ENCODE data around the gene CTBP2.
A peak's percentile ranks its signal among the peaks of the same experiment; 100 is the strongest.

CTBP2 gene

DNA sequence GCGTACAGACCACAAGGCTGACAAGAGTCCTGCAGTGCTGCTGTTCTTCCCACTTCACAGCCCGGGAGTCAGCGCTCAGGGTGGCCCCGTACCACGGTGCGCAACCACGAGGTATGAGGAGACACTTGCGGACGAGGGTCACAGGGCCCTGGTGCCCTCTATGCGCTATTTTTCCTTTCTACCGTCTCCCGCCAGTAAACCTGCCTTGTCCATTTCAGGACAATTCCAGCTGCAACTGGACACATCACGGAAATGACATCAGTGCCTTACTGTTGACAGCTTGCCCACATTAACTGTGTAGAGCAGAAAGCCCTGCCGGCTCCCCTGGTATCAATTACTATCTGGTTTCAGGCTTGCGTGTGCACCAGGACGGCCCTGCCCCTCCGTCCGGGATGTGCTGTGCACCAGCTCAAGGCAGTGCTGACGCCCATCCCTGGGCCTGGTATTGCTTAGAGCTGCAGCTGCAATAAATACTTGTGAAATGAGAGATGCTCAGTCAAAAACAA is 153.4 kb downstream of the CTBP2 start:
- DNase-seq: peak in 7 of 14 donors; percentile 26 to 67 (median 50)

DNA sequence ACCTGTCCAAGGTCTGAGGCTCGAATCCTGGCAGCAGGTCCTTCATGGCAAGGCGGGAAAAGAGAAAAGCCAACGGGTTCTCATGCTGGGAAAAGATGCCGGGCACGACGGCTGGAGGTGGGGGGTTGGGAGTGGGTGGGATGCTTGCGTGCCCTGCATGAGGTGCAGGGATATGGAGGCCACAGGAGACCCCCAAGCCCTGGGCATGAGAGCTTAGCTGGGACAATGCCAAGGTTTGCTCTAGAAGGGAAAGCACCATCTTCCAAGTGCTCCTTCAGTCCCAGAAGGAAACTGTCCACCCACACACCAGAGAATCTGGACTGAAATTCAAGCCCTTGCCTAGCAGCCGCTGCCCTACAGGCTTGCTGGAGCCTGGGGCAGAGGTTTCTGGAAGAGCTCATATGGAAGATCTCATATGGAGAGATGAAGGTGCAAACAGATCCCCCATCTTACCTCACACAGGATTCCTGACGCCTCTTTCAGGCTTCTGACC is 154.1 kb downstream of the CTBP2 start:
- DNase-seq: no peak

DNA sequence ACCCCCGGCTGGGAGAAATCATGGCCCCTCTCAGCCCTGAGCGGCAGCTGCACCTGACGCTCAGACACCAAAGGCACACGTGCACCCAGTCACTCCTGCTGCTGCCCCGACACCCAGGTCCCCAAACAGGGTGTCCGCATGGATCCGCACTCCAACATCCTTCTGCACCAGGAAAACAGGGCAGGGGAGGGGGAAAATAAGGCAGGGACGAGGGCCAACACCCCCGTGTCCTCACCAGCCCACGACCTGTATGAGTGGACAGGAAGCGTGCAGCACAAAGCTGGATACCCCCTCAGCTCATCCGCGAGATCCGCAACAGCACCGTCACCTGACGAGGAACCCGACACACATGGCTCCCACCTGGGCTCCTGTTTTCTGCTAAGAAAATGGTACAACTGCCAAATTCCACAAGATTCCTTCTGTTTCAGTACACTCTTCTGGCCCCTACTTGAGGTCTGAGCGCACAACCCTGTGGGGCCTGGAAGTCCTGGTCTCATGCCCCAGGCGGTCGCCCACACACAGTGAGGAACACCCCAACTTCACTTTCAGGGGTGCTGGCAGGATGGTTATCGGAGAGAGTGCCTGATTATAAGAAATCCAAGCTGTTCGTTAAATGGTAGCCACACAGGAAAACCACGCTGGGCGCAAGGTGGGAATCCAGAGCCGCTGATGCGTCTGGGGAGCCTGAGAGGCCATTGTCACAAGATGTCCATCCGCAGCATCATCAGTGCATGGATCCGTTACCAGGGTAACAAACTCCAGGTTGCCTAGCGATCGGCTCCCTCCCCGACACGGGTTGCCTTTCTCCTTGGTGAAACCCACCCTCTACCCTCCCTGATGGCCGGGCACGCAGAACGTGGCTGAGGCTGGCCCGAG is 154.8 kb downstream of the CTBP2 start:
- DNase-seq: no peak

DNA sequence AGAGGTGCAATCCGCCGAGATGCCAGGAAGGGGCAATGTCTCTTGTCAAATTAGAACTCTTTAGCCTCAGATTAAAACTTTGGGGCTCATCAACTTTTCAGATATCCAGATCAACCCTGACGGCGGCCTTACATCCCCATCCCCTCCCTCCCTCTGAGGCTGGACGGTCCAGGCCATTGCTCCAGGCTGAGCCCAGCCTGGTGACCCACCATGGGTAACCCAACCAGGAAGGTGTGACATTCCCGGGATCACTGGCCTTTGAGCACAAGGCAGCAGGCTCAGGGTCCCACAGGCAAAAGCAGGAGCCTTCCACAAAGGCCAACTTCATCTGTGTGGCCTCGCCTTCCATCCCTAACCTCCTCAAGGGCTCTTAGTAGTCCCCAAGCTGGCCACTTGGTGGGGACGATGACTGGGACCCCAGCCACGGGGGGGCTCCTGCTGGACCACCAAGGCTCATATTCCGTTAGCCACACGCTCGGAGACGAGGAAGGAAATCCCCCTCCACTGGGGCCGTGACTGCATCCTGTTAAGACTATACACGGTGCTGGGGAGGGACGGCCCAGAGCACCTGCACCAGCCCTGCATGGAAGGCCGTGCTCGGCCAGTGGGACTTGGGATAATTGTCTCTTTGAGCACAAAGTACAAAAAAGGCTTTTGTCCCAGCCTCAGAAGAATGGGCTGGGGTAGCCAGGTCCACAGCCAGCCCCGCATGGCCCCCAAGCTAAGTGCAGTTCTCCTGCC is 155.6 kb downstream of the CTBP2 start:
- no peak for DNase-seq

DNA sequence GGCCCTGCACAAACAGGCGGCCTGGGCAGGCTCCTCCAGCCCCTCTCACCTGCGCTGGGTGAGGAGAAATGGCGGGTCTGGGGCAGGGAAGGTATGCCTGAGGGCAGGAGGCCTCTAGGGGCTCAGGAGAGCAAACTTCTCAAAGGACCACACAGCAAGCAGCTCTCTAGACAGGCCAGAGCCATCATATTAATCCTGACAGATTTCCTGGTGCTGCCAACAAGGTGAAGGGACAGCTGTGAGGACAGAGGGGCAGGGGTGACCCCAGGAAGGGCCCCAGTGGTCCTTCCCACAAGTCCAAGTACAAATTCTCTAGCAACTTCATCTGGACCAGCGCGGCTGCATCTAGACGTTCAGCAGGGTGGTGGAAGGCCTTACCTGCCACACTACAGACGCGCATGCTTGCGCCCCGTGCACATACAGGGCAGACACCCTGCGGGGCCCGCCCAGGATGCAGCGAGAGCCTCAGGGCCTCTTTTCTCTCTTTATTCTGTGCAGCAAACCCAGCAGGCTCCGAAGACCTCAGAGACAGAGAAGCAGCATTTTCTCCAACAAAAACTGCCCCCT is 156.4 kb downstream of the CTBP2 start:
- DNase-seq: no peak

DNA sequence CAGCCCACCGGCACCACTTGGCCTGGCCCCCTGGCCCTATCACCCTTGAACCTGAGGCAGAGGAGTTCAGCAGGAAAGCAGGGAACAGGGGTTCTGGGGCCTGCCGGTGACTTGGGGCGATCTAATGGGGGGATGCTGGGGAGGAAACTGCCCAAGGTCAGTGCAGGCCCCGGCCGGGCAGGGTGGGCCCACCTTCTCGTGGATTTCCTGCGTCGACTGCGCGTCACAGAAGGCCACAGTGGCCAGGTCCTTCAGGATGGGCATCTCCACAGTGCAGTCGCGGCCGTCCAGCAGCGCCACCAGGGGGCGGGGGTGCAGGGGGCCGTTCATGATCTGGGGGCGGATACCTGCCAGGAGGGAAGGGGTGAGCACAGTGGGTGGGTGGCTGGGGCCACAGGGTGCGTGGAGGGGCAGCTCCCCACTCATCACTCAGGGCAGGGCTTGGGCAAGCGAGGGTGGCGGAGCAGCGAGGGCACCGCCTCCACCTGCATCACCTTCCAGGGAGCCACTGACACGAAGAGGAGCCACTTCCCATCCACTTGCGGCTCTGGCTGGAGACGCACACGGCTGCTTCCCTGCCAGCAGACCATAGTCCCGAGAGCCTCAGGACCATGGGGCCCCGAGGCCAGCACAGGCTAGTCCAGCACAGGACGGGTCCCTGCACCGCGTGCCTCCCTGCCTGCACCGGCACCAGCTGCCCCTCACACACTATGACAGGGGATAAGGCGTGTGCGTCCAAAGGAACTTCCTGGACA is 157.0 kb downstream of the CTBP2 start:
- no peak for DNase-seq

DNA sequence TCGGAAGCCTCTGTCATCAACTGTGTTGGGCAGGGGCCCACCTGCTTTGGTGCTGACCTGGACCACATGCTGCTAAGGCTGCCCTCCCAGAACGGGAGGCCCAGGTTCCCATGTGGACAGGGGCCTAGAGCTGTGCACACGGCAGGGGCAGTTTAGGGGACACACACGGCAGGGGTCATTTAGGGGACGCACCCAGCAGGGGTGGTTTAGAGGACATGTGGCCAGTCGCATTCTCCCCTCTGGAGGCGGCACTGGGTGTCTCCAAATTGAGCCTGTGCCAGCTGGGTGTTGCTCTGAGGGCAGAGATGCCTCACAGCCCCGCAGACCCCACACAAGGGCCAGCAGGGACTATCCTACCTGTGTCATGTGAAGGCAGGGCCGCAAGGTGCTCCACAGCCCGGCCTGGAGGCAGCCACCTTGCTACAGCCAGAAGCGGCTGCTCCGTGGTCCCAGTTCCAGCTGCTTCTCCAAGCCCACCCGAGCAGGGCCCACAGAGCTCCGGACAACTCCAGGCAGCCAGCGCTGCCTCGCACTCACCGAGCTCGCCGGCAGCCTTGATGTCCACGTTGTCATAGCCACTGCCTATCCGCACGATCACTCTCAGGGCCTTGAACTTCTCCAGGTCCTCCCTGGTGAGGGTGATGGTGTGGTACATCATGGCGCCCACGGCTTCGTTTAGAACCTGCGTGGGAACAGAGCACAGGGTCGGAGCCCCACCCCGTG is 157.8 kb downstream of the CTBP2 start:
- no peak for DNase-seq

DNA sequence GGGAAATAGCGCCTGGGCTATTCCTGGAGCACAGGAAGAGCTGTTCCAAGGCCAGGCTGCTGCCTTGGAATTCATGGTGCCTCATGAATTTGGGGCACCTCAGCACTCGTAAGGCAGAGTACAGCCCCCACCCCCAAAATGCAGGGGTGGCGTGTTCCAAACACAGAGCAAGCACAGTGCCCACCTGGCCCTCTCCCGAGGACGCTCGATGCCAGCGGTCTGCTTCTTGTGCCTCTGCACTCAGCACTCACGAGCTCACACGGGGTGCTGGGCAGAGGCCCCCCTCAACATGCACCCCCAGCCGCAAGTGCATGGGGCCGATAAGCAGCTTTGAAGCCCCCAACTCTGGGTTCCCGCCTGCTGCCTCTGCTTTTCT is 158.3 kb downstream of the CTBP2 start:
- no peak for DNase-seq

DNA sequence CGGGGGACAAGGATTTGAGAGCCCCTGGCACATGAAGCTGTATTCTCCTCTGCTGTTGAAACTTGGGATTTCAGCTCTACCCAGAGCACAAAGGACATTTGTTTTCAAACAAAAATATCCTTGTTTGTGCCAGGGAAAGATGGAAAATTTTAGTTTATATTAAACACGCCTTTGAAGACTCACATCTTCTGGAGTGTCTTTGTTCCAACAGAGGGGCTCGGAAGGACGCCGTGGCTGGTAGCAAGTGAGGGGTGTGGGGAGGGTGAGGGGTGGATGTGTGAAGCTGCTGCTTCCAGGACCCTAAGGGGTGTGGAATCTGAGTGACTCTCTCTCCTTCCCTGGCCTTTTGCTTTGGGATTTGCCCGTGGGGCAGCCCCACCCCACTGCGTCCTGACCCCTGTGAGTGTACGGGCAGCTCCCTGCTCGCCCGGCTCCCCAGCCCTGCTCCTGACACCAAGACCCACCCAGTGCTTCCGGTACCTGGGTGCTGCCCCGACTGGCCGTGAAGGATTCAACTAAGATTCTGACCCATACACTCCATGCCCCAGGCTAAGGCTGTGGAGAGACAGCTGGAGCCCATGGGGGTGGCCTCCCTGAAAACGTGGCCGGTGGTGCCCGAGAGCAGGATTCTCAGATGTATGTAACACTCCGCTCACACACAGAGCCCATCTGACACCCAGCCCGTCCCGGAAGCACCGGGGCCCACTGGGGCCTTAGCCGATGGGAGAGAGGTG is 158.9 kb downstream of the CTBP2 start:
- peak in 3 of 14 donors; percentile 53 to 61 (median 61) for DNase-seq

DNA sequence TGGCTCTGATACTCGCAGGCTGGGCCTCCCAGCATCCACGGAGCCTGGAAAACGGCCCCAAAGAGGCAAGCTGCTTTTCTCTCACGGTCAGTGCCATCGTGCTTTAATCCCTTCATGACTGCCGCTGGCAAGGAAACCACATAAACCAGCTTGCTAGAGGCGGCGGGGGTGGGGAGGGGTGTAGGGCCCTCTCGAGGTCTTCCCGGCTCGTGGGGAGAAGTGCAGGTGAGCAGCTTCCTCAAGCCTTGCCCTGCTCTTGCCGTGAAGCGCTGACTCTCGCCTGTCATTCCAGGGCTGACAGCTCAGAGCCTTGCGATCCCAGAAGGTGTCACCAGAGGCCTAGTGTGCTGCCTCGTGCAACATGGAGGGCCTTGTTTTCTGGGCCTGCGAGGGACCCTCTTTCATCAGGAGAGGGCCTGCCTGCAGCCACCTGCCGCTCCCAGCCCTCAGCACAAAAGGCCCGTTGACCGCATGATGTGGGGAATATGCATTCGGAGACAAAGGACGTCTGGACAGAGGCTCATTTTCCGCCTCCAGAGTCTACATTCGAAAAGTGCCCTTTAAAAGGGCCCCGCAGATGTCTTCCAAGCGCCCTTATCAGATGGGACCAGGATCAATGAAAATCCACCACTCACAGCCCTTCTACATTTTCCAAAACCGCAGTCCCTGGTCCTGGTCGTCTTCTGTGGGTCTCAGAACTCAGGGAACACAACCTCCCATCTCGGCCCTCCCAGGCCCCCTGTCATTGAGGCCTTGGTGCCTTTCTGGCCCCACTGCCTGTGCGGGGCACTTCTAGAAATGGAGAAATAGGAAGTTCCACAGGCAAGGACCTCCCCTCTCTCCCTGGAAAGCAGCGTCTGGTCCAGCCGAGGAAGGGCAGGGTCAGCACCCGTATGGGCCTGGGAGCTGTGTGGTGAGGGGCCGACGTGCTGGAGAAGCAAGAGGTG is 159.7 kb downstream of the CTBP2 start:
- DNase-seq: peak in 11 of 14 donors; percentile 22 to 78 (median 60)

DNA sequence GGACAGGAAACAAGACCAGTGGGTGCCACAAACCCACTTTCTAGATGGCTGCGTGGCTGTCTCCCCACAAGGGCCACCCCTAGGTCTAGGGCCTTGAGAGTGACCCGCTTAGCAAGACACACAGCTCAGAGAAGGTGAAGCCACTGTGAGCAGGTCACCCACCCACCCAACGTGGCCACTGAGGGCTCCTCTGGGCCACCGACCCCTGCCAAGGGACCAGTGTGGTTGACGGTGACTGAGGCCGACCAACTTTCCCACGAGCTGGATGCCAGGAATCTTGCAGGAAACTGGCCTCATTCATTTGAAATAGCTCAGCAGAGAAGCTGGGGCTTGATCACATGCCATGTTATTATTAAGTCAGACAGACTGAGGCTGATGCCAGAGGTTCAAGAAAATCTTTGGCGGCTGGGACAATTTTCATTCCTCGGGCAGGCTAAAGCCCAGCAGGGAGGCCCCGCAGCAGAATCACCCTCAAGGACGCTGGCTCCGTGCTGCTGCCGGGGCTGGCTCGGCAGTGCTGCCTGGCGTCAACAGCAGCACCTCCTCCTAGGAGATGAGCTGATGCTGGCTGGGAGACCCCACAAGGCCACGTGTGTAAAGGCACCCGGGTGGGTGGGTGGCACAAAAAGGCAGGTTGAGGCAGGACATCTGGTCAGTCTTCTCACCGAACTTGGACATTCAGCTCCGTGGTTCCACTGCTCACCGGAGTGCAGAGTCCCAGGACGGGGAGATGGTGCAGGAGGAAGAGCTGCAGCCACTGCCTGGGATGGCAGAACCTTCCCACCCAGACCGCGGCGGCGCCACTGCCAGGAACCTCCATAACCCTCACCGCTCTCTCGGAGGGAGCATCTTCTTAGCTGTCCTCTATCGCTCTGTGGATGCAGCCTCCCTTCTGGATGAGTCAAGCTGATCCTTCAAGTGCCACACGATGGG is 160.7 kb downstream of the CTBP2 start:
- DNase-seq: peak in 9 of 14 donors; percentile 30 to 74 (median 41)

DNA sequence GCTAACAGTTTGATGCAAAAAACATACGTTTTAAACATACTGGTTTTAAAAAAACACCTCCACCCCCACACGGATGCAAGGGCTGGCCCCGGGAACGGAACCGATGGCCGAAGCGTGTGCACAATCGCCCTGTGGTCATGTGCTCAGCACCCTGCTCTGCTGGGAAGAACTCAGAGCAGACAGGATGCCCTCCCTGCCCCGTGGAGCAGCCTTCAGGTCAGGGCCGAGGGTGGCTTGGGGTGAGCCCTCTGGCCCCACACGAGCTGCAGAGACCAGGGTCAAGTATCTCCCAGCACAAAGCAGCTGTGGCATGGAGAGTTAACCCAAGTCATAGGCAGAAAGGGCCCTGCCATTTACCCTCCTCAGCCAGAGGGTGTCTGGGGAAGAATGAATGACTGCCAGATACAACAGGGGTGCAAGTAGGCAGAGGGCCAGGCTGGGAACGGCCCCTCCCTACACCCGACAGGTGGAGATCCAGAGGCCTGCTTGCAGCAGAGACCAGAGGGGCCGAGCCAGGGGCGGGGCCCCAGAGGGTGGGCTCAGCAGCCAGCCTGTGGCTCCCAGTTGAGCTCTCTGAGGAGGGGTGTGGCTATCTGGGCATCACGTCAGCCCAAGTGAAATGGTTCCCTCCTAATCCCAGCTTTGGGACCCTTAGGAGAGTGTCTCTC is 161.6 kb downstream of the CTBP2 start:
- DNase-seq: no peak

DNA sequence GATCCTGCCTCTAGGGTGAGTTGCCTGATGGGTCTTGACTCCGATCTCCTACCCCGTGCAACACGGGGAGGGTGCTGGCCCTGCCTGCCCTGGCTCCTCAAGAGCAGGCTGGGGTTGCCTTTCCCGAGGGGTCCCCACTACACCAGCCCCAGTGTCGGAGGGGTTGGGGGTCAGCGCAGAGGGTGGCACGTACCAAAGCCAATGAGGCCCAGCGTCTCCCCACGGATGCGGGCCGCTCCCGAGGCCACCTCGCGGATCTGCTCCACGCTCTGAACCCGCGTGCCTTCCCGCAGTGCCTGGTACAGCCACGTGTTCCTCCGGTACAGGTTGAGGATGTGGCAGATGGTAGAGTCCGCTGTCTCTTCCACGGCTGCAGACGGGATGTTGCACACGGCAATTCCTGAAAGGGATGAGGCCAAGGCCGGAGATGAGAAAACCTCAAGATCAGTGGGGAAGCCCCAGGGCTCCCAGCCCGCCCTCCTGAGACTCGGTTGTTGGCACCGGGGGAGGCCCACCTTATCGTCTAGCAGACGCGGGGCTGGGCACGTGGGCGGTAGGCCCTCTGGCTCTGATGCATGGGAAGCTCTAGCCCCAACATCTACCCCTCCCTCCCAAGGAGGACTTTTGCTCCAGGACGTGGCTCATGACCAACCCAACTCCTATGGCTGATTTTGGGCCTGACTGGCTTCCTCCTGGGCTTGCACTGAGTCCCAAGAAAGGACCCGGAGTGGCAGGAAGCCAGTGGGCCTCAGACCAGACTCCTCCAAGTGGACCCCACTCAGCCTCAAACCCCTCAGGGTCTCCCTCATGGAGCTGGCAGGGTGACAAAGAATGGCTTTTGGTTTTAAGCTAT is 162.4 kb downstream of the CTBP2 start:
- DNase-seq: no peak

DNA sequence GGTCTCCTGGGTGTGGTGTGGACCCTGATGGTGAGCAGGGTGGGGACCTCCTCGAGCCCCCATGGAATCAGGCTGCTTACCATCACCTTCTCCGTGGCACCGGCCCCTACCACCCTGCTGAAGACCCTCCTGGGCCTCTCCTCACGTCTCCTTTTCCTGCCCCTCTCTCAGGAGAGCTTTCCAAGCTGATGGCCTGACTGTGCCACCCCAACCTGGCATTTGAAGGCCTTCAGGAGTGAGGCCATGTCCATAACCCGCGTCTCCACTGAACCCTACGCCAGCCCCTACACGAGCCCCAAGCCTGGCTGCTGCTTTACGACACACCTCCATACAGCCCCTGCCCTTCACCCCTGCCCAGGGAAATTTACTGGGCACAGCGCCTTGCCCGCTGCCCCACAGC is 163.1 kb downstream of the CTBP2 start:
- DNase-seq: no peak

DNA sequence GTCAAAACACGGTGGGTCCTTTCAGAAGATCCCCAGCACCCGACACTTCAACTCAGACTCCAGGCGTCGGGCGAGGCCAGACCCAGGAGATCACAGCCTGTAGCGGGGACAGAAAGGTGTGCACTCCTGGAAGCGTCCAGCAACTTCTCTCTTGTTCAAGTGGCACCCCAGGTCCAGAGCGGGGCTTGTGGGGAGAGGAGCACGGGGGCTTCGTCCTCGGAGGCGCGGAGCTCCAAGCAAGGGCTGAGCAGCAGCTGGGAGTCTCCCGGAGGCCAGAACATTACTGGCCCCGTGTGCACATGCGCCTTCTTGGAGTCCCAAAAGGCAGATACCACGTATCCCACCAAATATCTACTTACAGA is 163.5 kb downstream of the CTBP2 start:
- no peak for DNase-seq

DNA sequence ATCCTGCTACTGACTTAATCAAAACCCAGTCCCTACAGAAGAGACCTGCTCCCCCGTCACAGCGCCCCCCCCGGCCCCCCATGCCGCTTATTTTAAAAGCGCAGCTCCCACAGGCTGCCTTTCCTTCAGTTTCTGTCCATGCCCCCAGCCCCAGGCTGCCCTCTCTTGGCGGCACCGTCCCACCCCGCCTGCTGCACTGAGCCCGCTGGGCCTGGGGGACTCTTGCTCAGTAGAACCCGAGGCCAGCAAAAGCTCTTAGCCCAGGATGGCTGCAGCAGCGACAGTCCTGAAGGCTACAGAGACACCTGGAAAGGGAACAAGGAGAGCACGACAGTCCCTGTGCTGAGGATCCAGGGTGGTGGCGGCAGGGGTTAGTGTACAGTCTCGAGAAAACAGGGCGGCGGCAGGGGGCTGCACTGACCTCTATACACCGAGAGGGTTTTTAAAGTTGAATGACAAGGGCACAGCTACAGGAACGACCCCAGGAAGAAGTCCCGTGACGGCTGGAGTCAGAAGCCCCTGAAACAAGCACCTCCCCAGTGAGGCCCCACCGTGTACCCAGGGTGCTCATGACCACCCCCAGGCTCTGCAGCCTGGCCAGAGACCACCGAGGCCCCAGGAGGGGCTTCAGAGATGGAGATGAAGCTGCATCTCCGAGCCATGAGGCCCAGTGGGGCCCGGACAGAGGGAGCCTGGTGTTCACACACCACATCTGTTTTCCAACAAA is 164.1 kb downstream of the CTBP2 start:
- no peak for DNase-seq

Measured in C1 segment of cervical spinal cord (tissue), 14 donors.